DOHH2 (cell line): ENCODE data around the gene THSD7A.

Experiments
- H3F3A ChIP-seq: fragments of 200-600 bp; sonication (generic), shearing (Covaris generic); 2 replicates; pipeline ENCODE4 v1.6.0; 2016; ENCODE audit warnings: antibody characterized with exemption, mild to moderate bottlenecking; ENCODE audit not compliant: control insufficient read depth, insufficient read depth
- H3K27ac ChIP-seq: fragments of 200-600 bp; sonication (generic); 2 replicates; pipeline ENCODE4 v1.5.1; 2014; ENCODE audit warnings: low read depth, mild to moderate bottlenecking, low read length, moderate library complexity
- H3K27me3 ChIP-seq: fragments of 200-600 bp; sonication (generic); 2 replicates; pipeline ENCODE4 v1.6.1; 2014; ENCODE audit warnings: mild to moderate bottlenecking, low read length, mixed read lengths; ENCODE audit not compliant: control insufficient read depth
- H3K36me3 ChIP-seq: fragments of 200-600 bp; sonication (generic); 2 replicates; pipeline ENCODE4 v1.6.1; 2014; ENCODE audit warnings: mild to moderate bottlenecking, low read length, moderate library complexity, mixed read lengths; ENCODE audit not compliant: control insufficient read depth
- H3K4me1 ChIP-seq: fragments of 200-600 bp; sonication (generic); 2 replicates; pipeline ENCODE4 v1.6.1; 2014; ENCODE audit warnings: mild to moderate bottlenecking, low read length, mixed read lengths; ENCODE audit not compliant: control insufficient read depth
- H3K4me2 ChIP-seq: fragments of 200-600 bp; sonication (generic); 2 replicates; pipeline ENCODE4 v1.6.0; 2014; ENCODE audit warnings: mild to moderate bottlenecking, low read length, moderate library complexity
- H3K4me3 ChIP-seq: fragments of 200-600 bp; sonication (generic); 2 replicates; pipeline ENCODE4 v1.5.1; 2014; ENCODE audit warnings: mild to moderate bottlenecking, low read length, mixed read lengths
- H3K79me2 ChIP-seq: fragments of 200-600 bp; sonication (generic); 2 replicates; pipeline ENCODE4 v1.6.1; 2014; ENCODE audit warnings: mild to moderate bottlenecking, low read length, mixed read lengths; ENCODE audit not compliant: control insufficient read depth
- H3K9me2 ChIP-seq: fragments of 200-600 bp; sonication (generic); replicated peaks from 2 replicates; pipeline ENCODE4 v1.6.1; 2014; ENCODE audit warnings: mild to moderate bottlenecking, low read length, mixed read lengths; ENCODE audit not compliant: control insufficient read depth
- H3K9me3 ChIP-seq: fragments of 200-600 bp; sonication (generic); 2 replicates; pipeline ENCODE4 v1.6.1; 2014; ENCODE audit warnings: antibody characterized with exemption, low read length, mixed read lengths; ENCODE audit not compliant: control insufficient read depth, insufficient read depth
- H4K20me1 ChIP-seq: fragments of 200-600 bp; sonication (generic); 2 replicates; pipeline ENCODE4 v1.6.0; 2014; ENCODE audit warnings: low read depth, mild to moderate bottlenecking, antibody characterized with exemption, low read length, moderate library complexity; ENCODE audit not compliant: control insufficient read depth, insufficient read depth
- CTCF ChIP-seq: fragments of 200-600 bp; sonication (generic); IDR thresholded peaks from one replicate; pipeline ENCODE4 v1.5.1; 2014; ENCODE audit warnings: antibody characterized with exemption, mild to moderate bottlenecking, low read depth, low read length; ENCODE audit not compliant: poor library complexity, severe bottlenecking
- EZH2phosphoT487 ChIP-seq: fragments of 200-600 bp; sonication (generic); IDR thresholded peaks from 2 replicates; pipeline ENCODE4 v1.6.1; 2017; ENCODE audit warnings: borderline replicate concordance, mild to moderate bottlenecking, antibody characterized with exemption, low read length, moderate library complexity, mixed read lengths

Gene THSD7A

DNA sequence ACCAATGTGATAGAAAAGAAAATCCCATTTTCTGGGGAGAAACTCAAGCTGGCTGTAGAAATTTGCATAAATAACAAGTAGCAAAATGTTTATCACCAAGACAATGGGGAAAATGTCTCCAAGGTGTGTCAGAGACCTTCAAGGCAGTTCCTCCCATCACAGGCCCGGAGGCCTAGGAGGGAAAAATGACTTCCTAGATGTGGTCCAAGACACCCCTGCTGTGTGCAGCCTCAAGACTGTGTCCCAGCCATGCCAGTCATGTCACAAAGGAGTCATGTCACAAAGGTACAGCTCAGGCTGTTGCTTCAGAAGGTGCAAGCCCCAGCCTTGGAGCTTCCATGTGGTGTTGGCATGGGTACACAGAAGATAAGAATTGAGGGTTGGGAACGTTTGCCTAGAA, 33.7 kb upstream of the THSD7A start:
- H3K27me3 ChIP-seq: no peaks in the 10 kb centered on the region
- no peak overlapping the region for H3K4me3 ChIP-seq
- no peak for TF ChIP-seq EZH2phosphoT487
- TF ChIP-seq CTCF: no peak
- no peaks in the 10 kb centered on the region; the same call in none of the 2 replicates for H3K9me2 ChIP-seq
- H3K9me3 ChIP-seq: no peaks in the 10 kb centered on the region; the same call in 1 of the 2 replicates
- no peaks in the 10 kb centered on the region for H3F3A ChIP-seq
- H3K4me2 ChIP-seq: no peak overlapping the region
- H3K27ac ChIP-seq: no peak overlapping the region
- no peaks in the 10 kb centered on the region for H3K36me3 ChIP-seq
- H3K4me1 ChIP-seq: no peaks in the 10 kb centered on the region
- H4K20me1 ChIP-seq: no peaks in the 10 kb centered on the region
- H3K79me2 ChIP-seq: no peaks in the 10 kb centered on the region

DNA sequence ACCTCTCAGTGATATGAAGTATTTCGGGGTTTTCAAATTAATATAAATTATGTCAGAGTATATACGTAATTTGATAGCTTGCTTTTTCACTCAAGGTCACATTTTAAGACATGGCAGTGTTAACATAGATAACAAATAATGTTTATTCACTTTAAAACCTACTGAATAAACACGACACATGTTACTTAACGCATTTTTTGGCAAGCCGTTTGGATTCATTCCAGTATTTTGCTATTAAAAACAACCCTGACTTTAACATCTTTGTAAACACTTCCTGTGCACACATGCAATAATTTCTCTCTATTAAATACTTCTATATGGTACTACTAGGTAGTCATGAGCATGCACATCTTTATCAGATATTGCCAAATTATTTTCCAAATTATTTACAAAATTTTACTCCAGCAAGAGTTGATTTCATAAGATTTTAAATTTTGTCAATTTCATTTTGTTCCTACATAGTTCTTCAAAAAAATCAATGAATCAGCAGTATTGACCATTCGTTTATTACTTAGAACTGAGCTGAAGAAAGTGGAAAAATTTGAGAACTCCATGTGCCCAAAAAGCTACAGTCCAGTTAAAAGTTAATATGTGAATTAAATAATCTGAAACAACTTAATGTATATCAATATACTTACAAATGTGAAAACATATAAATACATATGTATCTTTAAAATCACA, 26.8 kb upstream of the THSD7A start:
- no peak overlapping the region for H3K27ac ChIP-seq
- H3K27me3 ChIP-seq: no peaks in the 10 kb centered on the region
- no peaks in the 10 kb centered on the region for H3K9me3 ChIP-seq
- no peak overlapping the region for H3K4me2 ChIP-seq
- no peaks in the 10 kb centered on the region for H4K20me1 ChIP-seq
- TF ChIP-seq CTCF (no peak), EZH2phosphoT487 (no peak)
- no peak overlapping the region for H3K4me3 ChIP-seq
- no peaks in the 10 kb centered on the region; the same call in none of the 2 replicates for H3K9me2 ChIP-seq
- no peaks in the 10 kb centered on the region for H3F3A ChIP-seq
- H3K4me1 ChIP-seq: no peaks in the 10 kb centered on the region
- no peaks in the 10 kb centered on the region for H3K36me3 ChIP-seq
- H3K79me2 ChIP-seq: no peaks in the 10 kb centered on the region

GRCh38 chr7:11858026-11858425, 26.0 kb upstream of the THSD7A start:
- Histone ChIP-seq H3K4me3 (no peak overlapping the region), H3K27me3 (no peaks in the 10 kb centered on the region), H3K4me1 (no peaks in the 10 kb centered on the region), H3K4me2 (no peak overlapping the region), H3K9me3 (no peaks in the 10 kb centered on the region), H3F3A (no peaks in the 10 kb centered on the region), H4K20me1 (no peaks in the 10 kb centered on the region), H3K36me3 (no peaks in the 10 kb centered on the region), H3K27ac (no peak overlapping the region), H3K9me2 (no peaks in the 10 kb centered on the region; the same call in none of the 2 replicates), H3K79me2 (no peaks in the 10 kb centered on the region)
- TF ChIP-seq EZH2phosphoT487 (no peak), CTCF (no peak)
